Esophagus (tissue), 2 donors: Measurements from ENCODE around the gene LRBA. TPM values are rescaled to one million over a fixed set of nuclear protein-coding genes. Genes with fewer than 3 reads are reported as not detected.

Source experiments
- H3K27ac ChIP-seq, 2 donors: one replicate each; pipeline ENCODE4 v1.5.1; 2013; ENCODE audit warnings: low read depth in 2 of 2, mild to moderate bottlenecking in 2 of 2, inconsistent platforms in 1 of 2, low read length in 1 of 2, moderate library complexity in 1 of 2
- H3K27me3 ChIP-seq, 2 donors: one replicate each; pipeline ENCODE4 v1.6.1; 2013; ENCODE audit warnings: low read length in 2 of 2, control low read depth in 1 of 2, mild to moderate bottlenecking in 1 of 2; ENCODE audit not compliant: insufficient read depth in 2 of 2, control insufficient read depth in 1 of 2
- H3K36me3 ChIP-seq, 2 donors: one replicate each; pipeline ENCODE4 v1.6.1; 2013; ENCODE audit warnings: low read length in 1 of 2; ENCODE audit not compliant: control insufficient read depth in 2 of 2, insufficient read depth in 2 of 2
- H3K4me1 ChIP-seq, 2 donors: one replicate each; pipeline ENCODE4 v1.6.1; 2013; ENCODE audit warnings: low read length in 1 of 2; ENCODE audit not compliant: control insufficient read depth in 2 of 2, insufficient read depth in 2 of 2
- H3K4me3 ChIP-seq, 2 donors: one replicate each; pipeline ENCODE4 v1.5.1; 2013; ENCODE audit warnings: low read length in 2 of 2, mild to moderate bottlenecking in 2 of 2, low read depth in 1 of 2, moderate library complexity in 1 of 2
- H3K9me3 ChIP-seq, 2 donors: one replicate each; pipeline ENCODE4 v1.6.1; 2013; ENCODE audit warnings: mild to moderate bottlenecking in 2 of 2, low read depth in 1 of 2, low read length in 1 of 2, moderate library complexity in 1 of 2; ENCODE audit not compliant: control insufficient read depth in 2 of 2, insufficient read depth in 1 of 2
- WGBS, 2 donors: extraction: QIAGEN DNeasy Blood & Tissue Kit; methylation state at CpG; one replicate each; pipeline ENCODE4 v1.1.7; 2013; 5-methylcytosine and 5-hydroxymethylcytosine counted together
- polyA plus RNA-seq, 2 donors: library from polyadenylated mRNA; stranded (reverse); fragments of 200-250 nt; gene quantifications; one replicate each; pipeline ENCODE4 v1.2.3, GENCODE V29; 2013
- donor health status: healthy with polysubstance abuse.
- donor health status: Bipolar disorder and iron deficiency.

The LRBA gene
- polyA plus RNA-seq, 2 donors: 13.1 to 24.7 TPM

DNA sequence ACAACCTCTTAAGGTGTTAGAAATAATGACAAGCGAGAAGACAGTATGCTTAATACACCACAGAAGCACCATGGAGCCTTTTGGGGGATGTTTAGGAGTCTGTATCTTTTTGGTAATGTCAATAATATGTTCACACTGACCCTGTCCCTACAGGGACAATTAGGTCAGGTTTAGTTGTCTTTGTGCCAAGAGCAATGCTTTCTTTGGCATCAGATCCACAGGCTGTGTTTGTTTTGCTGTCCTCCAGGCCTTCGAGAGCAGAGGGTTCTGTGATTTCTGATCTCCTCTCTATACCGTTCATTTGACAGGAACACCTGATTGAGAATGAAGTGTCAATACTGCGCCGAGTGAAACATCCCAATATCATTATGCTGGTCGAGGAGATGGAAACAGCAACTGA is 783.1 kb downstream of the LRBA start:
- H3K36me3 ChIP-seq: no peaks in the 10 kb centered on the region
- no peak overlapping the region for H3K4me3 ChIP-seq
- 67 to 75% methylated on average over 6 of the region's 6 CpGs for WGBS, 2 donors
- H3K27ac ChIP-seq: no peak overlapping the region
- H3K9me3 ChIP-seq: no peaks in the 10 kb centered on the region
- no peaks in the 10 kb centered on the region for H3K27me3 ChIP-seq
- H3K4me1 ChIP-seq: no peaks in the 10 kb centered on the region

DNA sequence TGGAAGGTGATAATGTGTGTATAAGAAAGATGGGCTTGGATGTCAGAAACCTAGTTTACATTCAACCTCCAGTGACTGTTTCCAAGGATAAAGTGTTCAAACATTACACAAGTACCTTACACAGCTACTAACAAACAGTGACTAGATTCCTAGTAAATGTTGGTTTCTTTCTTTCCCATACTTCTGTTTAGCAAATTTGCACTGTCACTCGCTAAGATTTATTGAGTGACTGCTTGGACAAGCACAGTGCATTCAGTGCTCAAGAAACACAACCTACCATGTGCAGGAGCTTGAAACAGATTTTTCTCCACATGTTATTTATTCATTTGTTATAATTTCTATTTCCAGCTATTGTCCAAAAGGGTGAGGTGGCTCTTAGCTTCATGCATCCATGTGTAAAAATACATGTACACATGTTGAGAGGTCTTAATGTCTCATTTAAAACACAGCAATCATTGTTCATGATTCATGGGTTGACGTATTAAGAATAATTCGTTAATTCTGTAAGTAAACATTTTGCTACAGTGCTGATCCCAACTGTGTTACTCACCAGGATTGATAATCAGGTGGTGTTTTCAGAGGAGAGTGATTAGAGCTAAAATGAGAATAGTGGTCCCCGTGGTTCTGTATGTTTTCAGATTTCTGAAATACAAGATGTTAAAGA is 783.8 kb downstream of the LRBA start:
- 69 to 73% methylated on average over 4 of the region's 4 CpGs for WGBS, 2 donors
- no peaks in the 10 kb centered on the region for H3K9me3 ChIP-seq
- H3K36me3 ChIP-seq: no peaks in the 10 kb centered on the region
- H3K4me3 ChIP-seq: no peak overlapping the region
- no peaks in the 10 kb centered on the region for H3K4me1 ChIP-seq
- H3K27ac ChIP-seq: no peak overlapping the region
- no peaks in the 10 kb centered on the region for H3K27me3 ChIP-seq

DNA sequence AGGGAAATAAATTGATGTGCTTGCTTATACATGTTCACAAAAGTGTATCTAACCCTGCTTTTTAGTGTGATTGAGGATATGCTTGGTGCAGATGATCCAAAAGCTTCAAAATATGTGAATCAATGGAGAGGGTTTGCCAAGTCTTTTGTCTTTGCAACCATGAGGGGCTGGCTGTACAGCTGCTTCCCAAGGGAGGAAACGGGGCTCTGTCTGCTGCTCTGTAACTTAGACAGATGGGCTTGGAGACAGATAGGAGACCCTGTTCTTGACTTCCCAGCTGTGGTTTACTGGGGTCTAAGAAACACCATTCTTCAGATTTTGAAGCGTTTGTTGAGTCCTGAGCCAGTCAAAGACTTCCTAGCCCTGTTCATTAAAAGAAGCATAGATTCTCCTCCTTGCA is 784.5 kb downstream of the LRBA start:
- Histone ChIP-seq H3K27me3 (no peaks in the 10 kb centered on the region), H3K27ac (no peak overlapping the region), H3K4me1 (no peaks in the 10 kb centered on the region), H3K9me3 (no peaks in the 10 kb centered on the region), H3K4me3 (no peak overlapping the region), H3K36me3 (no peaks in the 10 kb centered on the region)
- 60 to 80% methylated on average over 2 of the region's 2 CpGs for WGBS, 2 donors

DNA sequence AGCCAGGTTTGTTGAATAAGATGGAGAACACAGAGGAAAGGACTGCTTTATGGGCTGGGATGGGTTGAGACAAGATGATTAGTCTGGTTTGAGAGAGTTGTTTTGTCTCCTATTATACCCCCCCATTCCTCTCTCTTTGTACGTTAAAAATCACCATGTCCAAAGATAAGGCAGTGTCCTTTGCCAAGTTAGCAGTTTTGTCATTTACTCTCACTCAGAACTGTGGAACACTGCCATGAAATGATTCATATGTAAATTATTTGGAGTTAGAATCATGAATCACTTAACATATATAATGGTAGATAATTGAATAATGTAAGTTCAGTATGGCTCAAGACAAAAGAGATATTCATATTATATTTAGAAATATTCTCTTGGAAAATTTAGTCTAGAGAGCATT is 785.6 kb downstream of the LRBA start:
- Histone ChIP-seq H3K36me3 (no peaks in the 10 kb centered on the region), H3K27me3 (no peaks in the 10 kb centered on the region), H3K4me1 (no peaks in the 10 kb centered on the region), H3K9me3 (no peaks in the 10 kb centered on the region), H3K4me3 (no peak overlapping the region), H3K27ac (no peak overlapping the region)
- 19 to 31% methylated on average over 1 of the region's 1 CpG for WGBS, 2 donors

DNA sequence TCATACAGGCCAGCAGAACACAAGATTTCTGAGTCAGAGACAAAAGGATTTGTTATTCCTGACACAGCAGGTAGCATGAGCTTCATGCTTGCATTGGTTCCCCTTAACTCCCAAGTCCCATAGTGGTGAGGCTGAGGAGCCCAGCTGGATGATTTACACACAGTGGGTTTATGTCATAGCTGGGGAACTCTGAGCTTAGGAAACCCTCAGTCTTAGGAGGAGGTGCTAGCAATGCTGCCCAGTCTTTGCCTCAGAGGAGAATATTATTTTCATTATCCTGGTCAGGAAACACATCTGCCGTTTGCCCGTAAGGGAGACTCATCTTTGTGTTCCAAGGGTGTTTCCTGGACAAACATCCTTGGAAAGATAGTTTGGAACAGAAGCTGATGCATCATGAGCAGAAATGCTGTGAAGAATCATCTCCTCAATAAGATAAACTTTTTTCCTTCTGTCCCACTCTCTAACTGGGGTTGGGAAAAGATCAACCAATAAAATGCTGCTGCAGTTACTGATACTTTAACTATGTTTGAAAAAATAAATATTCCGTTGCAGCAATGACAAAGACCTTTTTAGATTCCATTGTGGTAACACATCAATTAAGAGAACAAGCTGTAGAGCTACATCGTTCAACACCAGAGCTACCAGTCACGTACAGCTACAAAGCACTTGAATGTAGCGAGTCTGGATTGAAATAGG is 790.0 kb downstream of the LRBA start:
- 73 to 75% methylated on average over 6 of the region's 6 CpGs for WGBS, 2 donors
- Histone ChIP-seq H3K27me3 (no peaks in the 10 kb centered on the region), H3K4me3 (no peak overlapping the region), H3K27ac (no peak overlapping the region), H3K36me3 (no peaks in the 10 kb centered on the region), H3K4me1 (no peaks in the 10 kb centered on the region), H3K9me3 (no peaks in the 10 kb centered on the region)

GRCh38 chr4:150219841-150220240 is 795.2 kb downstream of the LRBA start:
- no peaks in the 10 kb centered on the region for H3K9me3 ChIP-seq
- WGBS, 2 donors: 54 to 55% methylated on average over 4 of the region's 4 CpGs
- no peaks in the 10 kb centered on the region for H3K4me1 ChIP-seq
- H3K36me3 ChIP-seq: no peaks in the 10 kb centered on the region
- H3K4me3 ChIP-seq: no peak overlapping the region
- H3K27me3 ChIP-seq: no peaks in the 10 kb centered on the region
- H3K27ac ChIP-seq: no peak overlapping the region

GRCh38 chr4:150218447-150218846 is 796.6 kb downstream of the LRBA start:
- no peaks in the 10 kb centered on the region for H3K27me3 ChIP-seq
- no peaks in the 10 kb centered on the region for H3K36me3 ChIP-seq
- no peaks in the 10 kb centered on the region for H3K4me1 ChIP-seq
- H3K9me3 ChIP-seq: no peaks in the 10 kb centered on the region
- H3K27ac ChIP-seq: no peak overlapping the region
- H3K4me3 ChIP-seq: no peak overlapping the region
- WGBS, 2 donors: 95 to 96% methylated on average over 2 of the region's 2 CpGs

DNA sequence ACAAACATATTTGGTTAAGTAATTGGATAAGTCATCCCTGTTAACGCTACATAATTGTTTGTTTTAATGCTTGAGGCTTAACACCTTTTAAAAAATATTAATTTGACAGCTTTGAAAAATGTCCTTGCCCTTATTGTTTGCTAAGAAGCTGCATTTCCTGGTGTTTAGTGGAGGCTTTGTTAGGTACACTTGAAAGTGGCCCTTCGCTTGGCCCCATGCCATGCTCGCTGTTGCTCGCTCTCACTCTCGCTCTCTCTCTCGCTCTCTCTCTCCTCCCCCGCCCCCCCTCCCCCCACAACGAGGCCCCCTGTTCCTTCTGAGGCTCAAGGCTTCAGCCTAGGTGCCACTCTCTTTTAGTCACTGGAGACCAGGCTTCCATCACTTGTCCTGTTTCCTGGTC is 797.3 kb downstream of the LRBA start:
- H3K4me1 ChIP-seq: no peaks in the 10 kb centered on the region
- H3K36me3 ChIP-seq: no peaks in the 10 kb centered on the region
- no peak overlapping the region for H3K4me3 ChIP-seq
- WGBS, 2 donors: 48 to 62% methylated on average over 8 of the region's 8 CpGs
- H3K9me3 ChIP-seq: no peaks in the 10 kb centered on the region
- no peak overlapping the region for H3K27ac ChIP-seq
- H3K27me3 ChIP-seq: no peaks in the 10 kb centered on the region

GRCh38 chr4:150217192-150217591 is 797.9 kb downstream of the LRBA start:
- Histone ChIP-seq H3K4me3 (no peak overlapping the region), H3K4me1 (no peaks in the 10 kb centered on the region), H3K27ac (no peak overlapping the region), H3K9me3 (no peaks in the 10 kb centered on the region), H3K36me3 (no peaks in the 10 kb centered on the region), H3K27me3 (no peaks in the 10 kb centered on the region)
- WGBS, 2 donors: 19 to 30% methylated on average over 3 of the region's 3 CpGs

DNA sequence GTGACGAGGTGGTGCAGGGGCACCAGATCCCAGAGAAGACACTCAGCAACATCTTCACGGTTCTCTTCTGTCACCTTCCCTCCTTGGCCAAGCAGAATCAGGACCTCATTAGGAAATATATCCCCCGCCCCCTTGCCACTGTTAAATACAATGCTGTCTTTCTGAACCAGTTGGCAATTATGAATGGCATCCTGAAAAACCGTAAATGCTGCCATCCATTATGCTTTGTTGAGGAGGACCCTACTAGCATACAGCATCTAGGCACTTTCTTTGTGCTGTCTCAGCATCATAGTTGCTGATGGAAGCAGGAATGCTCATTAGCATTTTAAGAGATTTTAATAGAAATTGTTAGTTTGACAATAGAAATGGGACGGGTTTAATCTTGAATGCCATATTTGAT is 798.4 kb downstream of the LRBA start:
- no peak overlapping the region for H3K4me3 ChIP-seq
- WGBS, 2 donors: 83 to 91% methylated on average over 5 of the region's 5 CpGs
- no peak overlapping the region for H3K27ac ChIP-seq
- no peaks in the 10 kb centered on the region for H3K9me3 ChIP-seq
- H3K36me3 ChIP-seq: no peaks in the 10 kb centered on the region
- H3K4me1 ChIP-seq: no peaks in the 10 kb centered on the region
- H3K27me3 ChIP-seq: no peaks in the 10 kb centered on the region
